Heart left ventricle (tissue), 16 donors: ENCODE results near the gene GAGE12J. TPM values are rescaled to one million over a fixed set of nuclear protein-coding genes. Genes with fewer than 3 reads are reported as not detected.
"Not testable (repeated sequence)": the region's sequence is repeated elsewhere in the genome, so short reads cannot be mapped to it uniquely, and the experiment has no call there.

ENCODE experiments used
- ATAC-seq, 4 donors: fragments of 200-7000 bp; cut with Tn5 transposase; one replicate each; pipeline ENCODE4 v1.9.1; 2020 to 2022; ENCODE audit warnings: moderate library complexity in 4 of 4, mild to moderate bottlenecking in 3 of 4, moderate number of reproducible peaks in 1 of 4
- DNase-seq, 5 donors: peaks; one replicate each; pipeline ENCODE4 v3.0.0-alpha.2; 2020
- H3K27ac ChIP-seq, 12 donors: fragments of 200-600 bp; sonication (generic) in 4 of 12; one replicate each; pipeline versions ENCODE4 v1.5.0 to v1.8.0; 2016 to 2022; ENCODE audit warnings: mild to moderate bottlenecking in 2 of 12
- H3K27me3 ChIP-seq, 9 donors: fragments of 200-600 bp; sonication (generic) in 2 of 9; one replicate each; pipeline versions ENCODE4 v1.5.1 to v1.8.0; 2016 to 2022; ENCODE audit warnings: mild to moderate bottlenecking in 3 of 9
- H3K36me3 ChIP-seq, 9 donors: fragments of 200-600 bp; sonication (generic) in 2 of 9; one replicate each; pipeline versions ENCODE4 v1.5.0 to v1.8.0; 2018 to 2022; ENCODE audit warnings: mild to moderate bottlenecking in 2 of 9
- H3K4me1 ChIP-seq, 12 donors: fragments of 200-600 bp; sonication (generic) in 4 of 12; one replicate each; pipeline versions ENCODE4 v1.5.0 to v1.8.0; 2016 to 2022; ENCODE audit warnings: mild to moderate bottlenecking in 3 of 12
- H3K4me3 ChIP-seq, 12 donors: fragments of 200-600 bp; sonication (generic) in 4 of 12; one replicate each; pipeline versions ENCODE4 v1.5.0 to v1.8.0; 2017 to 2022; ENCODE audit warnings: mild to moderate bottlenecking in 9 of 12, moderate library complexity in 4 of 12
- H3K9me3 ChIP-seq, 12 donors: fragments of 200-600 bp; sonication (generic) in 4 of 12; one replicate each; pipeline versions ENCODE4 v1.5.0 to v1.8.0; 2016 to 2022; ENCODE audit warnings: mild to moderate bottlenecking in 1 of 12
- CTCF ChIP-seq, 12 donors: fragments of 200-600 bp; sonication (generic) in 4 of 12; IDR thresholded peaks; one replicate each; pipeline versions ENCODE4 v1.5.0 to v1.8.0; 2018 to 2022; ENCODE audit warnings: antibody characterized with exemption in 12 of 12, mild to moderate bottlenecking in 5 of 12
- POLR2A ChIP-seq, 2 donors: fragments of 450-650 bp; IDR thresholded peaks; one replicate each; pipeline ENCODE4 v1.6.1; 2017; ENCODE audit warnings: antibody characterized with exemption in 2 of 2, mild to moderate bottlenecking in 2 of 2, moderate library complexity in 2 of 2
- WGBS, 4 donors: extraction: QIAGEN DNeasy Blood & Tissue Kit in 2 of 4; methylation state at CpG; one replicate each; pipeline versions ENCODE4 v1.1.5 to v1.1.7; 2013 to 2018; 5-methylcytosine and 5-hydroxymethylcytosine counted together
- intact Hi-C, 10 donors: fragments of 100-400 bp; cut with DNase I; formaldehyde crosslinking; loops; one replicate each; pipeline versions ENCODE4 v1.11.1 to v1.14.2; 2022
- polyA plus RNA-seq, 2 donors: library from polyadenylated mRNA; stranded (reverse); fragments of 200-250 nt; gene quantifications; one replicate each; pipeline ENCODE4 v1.2.3, GENCODE V29; 2013
- total RNA-seq, 9 donors: library from RNA; depleted of rRNA in 2 of 9; stranded (reverse); fragments of >200 nt in 2 of 9; fragmentation: NEBNext Ultra II Directional in 3 of 9; extraction: Animal tissue kit (Norgen Biotek cat#: 25700) in 3 of 9; gene quantifications; one replicate each; pipeline versions ENCODE4 v1.1.0 to v1.2.4, GENCODE V29; 2016 to 2023
- donor health status: ischemic (EF 13 %, LVEDD 7.1; RV severe dilation, severe dysfunction).
- donor health status: healthy with polysubstance abuse.
- donor health status: DM: no; HTN: yes; CAD: no.
- donor health status: DM: no; HTN: no; CAD: no.
- donor health status: ischemic (EF 25% LVEDD 6.9; RV normal size, moderate dysfunction).
- donor health status: ischemic (EF 25% LVEDD 5.7; RV mildly dilated, moderate dysfunction).
- donor health status: healthy.
- donor health status: DM: yes; HTN: yes; CAD: no.
- donor health status: ischemic (EF 35%, LVEDD 5.7; RV mildly dilated, moderate dysfunction).
- donor health status: nonischemic (EF 11% LVEDD 7.7; RV severe dilation, severe dysfunction).
- donor health status: DM: yes; HTN: yes; CAD: no.
- donor health status: PGD.
- donor health status: ischemic (EF 29% LVEDD 5.4; RV normal size, mild dysfunction).
- donor health status: nonischemic (EF 23%, LVEDD 6.1; RV moderate dilation, normal function).

The GAGE12J gene
- total and polyA plus RNA-seq, 11 donors, result not detected

- 66 to 78% (median 68%) methylated on average over 7 of the region's 7 CpGs for WGBS, 4 donors
- Histone ChIP-seq H3K27ac (no peak overlapping the region), H3K4me1 (peaks cover 0 to 7% (median 0%) of the 10 kb centered on the region in 12 donors), H3K36me3 (peaks cover 0 to 6% (median 0%) of the 10 kb centered on the region in 9 donors), H3K4me3 (no peak overlapping the region), H3K9me3 (no peaks in the 10 kb centered on the region), H3K27me3 (peaks cover 0 to 6% (median 0%) of the 10 kb centered on the region in 9 donors)
- DNase-seq, result no peak
- no peak for TF ChIP-seq POLR2A (IDR thresholded peaks at IDR 0.05)
- no peak for TF ChIP-seq CTCF (IDR thresholded peaks at IDR 0.05)
- intact Hi-C loops, result loop anchor here in 4 of 10 donors (5.0 to 10.0 kb wide), 3 partner anchors 457 to 465 kb away; no protein-coding TSS in a partner anchor
- ATAC-seq, result no peak
Observed at GRCh38 chrX:49290215-49290614, 31.6 kb upstream of the GAGE12J start.

- Histone ChIP-seq H3K36me3 (no peaks in the 10 kb centered on the region), H3K4me1 (peaks cover 0 to 7% (median 0%) of the 10 kb centered on the region in 12 donors), H3K9me3 (no peaks in the 10 kb centered on the region), H3K27me3 (no peaks in the 10 kb centered on the region), H3K4me3 (no peak overlapping the region), H3K27ac (no peak overlapping the region)
- DNase-seq (peak in 2 of 5 donors; percentile 46 to 50), ATAC-seq (peak in 3 of 4 donors; percentile 56 to 80 (median 66))
- 17 to 37% (median 28%) methylated on average over 11 of the region's 11 CpGs for WGBS, 4 donors
- intact Hi-C loops, result loop anchor here in 4 of 10 donors (5.0 to 10.0 kb wide), 3 partner anchors 456 to 463 kb away; no protein-coding TSS in a partner anchor
- TF ChIP-seq POLR2A (IDR thresholded peaks at IDR 0.05) (no peak), CTCF (IDR thresholded peaks at IDR 0.05) (peak; percentile 40 to 63 (median 54))
Observed at GRCh38 chrX:49291615-49292337, 30.1 kb upstream of the GAGE12J start.

- Histone ChIP-seq H3K36me3 (no peaks in the 10 kb centered on the region), H3K27ac (no peak overlapping the region), H3K4me3 (no peak overlapping the region), H3K27me3 (no peaks in the 10 kb centered on the region), H3K4me1 (peaks cover 0 to 7% (median 0%) of the 10 kb centered on the region in 12 donors), H3K9me3 (no peaks in the 10 kb centered on the region)
- TF ChIP-seq CTCF (IDR thresholded peaks at IDR 0.05), result no peak
- no peak for TF ChIP-seq POLR2A (IDR thresholded peaks at IDR 0.05)
- DNase-seq (no peak), ATAC-seq (peak in 1 of 4 donors; percentile 32)
- WGBS, 4 donors, result 72 to 85% (median 82%) methylated on average over 12 to 17 of the region's 17 CpGs
- intact Hi-C loops, result loop anchor here in 4 of 10 donors (5.0 to 10.0 kb wide), 3 partner anchors 455 to 462 kb away; no protein-coding TSS in a partner anchor
Observed at GRCh38 chrX:49292400-49293362, 29.2 kb upstream of the GAGE12J start.

GRCh38 chrX:49299293-49299692 is 22.5 kb upstream of the GAGE12J start:
- not testable (repeated sequence) for ATAC-seq, H3K27ac ChIP-seq, DNase-seq, H3K4me1 ChIP-seq, H3K4me3 ChIP-seq, H3K36me3 ChIP-seq, H3K9me3 ChIP-seq
- peaks cover 0 to 16% (median 0%) of the 10 kb centered on the region in 9 donors for H3K27me3 ChIP-seq
- WGBS, 4 donors, result 81 to 89% (median 83%) methylated on average over 4 to 5 of the region's 5 CpGs
- intact Hi-C loops, result loop anchor here in 1 of 10 donors (10.0 kb wide), 1 partner anchor 456 kb away; no protein-coding TSS in a partner anchor
